ENCODE results near the gene MRPS18C.
A peak's percentile ranks its signal among the peaks of the same experiment; 100 is the strongest.
"Not testable (repeated sequence)": the region's sequence is repeated elsewhere in the genome, so short reads cannot be mapped to it uniquely, and the experiment has no call there.

Gene MRPS18C

GRCh38 chr4:83498187-83498586, 42.3 kb downstream of the MRPS18C start:
- DNase-seq: no peak

- DNase-seq: not testable (repeated sequence)
Observed at GRCh38 chr4:83501671-83502070, 45.8 kb downstream of the MRPS18C start.

DNA sequence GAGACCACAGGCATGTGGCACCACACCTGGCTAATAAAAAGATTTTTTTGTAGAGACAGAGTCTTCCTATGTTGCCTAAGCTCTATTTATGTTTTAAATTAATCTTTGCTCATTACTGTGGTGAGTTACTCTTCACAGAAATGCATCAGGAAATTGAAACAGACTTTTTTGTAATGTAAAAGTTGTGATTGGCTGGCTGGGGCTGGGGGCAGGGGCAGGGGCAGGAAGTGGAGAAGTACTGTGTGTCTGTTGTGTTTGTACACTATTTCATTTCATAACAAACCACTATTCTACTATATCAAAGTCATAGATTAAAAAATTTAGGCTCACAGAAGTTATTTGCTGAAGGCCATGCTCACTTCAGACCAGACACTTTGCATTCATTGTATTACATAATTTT, 48.1 kb downstream of the MRPS18C start:
- DNase-seq: no peak

DNA sequence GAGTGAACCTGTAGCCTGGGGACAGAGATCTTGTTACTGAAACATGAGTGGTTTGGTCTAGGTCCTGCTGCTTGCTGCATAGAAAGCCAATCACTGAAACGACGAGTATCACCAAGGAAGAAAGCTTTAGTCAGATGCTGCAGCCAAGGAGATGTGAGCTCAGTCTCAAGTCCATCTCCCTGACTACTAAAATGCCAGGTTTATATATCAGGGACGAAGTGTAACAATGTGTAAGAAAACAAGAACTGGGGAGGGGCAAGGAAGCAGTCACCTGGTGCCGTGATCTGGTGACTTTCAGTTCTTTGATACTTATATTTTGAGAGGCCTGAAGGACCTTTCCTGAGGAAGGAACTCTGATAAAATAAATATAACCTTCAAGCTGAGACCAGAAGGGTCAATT, 48.6 kb downstream of the MRPS18C start:
- DNase-seq: no peak

DNA sequence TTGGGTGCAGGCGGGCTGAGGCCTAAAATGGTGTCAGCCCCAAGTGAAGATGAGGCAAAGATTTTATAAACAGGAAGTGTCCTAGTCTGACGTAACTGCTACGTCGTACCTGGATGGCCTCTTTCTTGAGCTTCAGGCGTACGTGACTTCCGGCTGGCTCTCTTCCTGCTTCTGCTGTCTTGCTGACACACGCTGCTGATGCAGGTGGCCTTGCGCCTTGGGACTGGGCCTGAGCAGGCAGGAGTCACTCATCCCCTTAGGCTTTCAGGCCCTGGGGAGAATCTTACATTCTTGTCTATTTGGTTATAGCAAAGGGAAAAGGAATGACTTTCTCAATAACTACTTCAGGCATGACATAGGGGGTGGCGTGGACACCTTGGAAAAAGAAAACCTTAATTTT, 49.1 kb downstream of the MRPS18C start:
- DNase-seq: no peak

GRCh38 chr4:83509156-83509585, 53.3 kb downstream of the MRPS18C start:
- DNase-seq: peak; percentile 65 to 67

- DNase-seq: no peak
Observed at GRCh38 chr4:83510442-83510841, 54.6 kb downstream of the MRPS18C start.

Measured in stimulated activated CD4-positive, alpha-beta T cell treated with anti-CD3 and anti-CD28 coated beads, Interleukin-2, amount 100 ng/mL, for 48 hours (primary cell).